Esophagus mucosa (tissue), 1 donor: ENCODE data around the gene DCTD. TPM values are rescaled to one million over a fixed set of nuclear protein-coding genes. Genes with fewer than 3 reads are reported as not detected.

ENCODE experiments used
- total RNA-seq: library from RNA; stranded (reverse); gene quantifications from one replicate; pipeline ENCODE4 v1.2.4, GENCODE V29; 2023
- donor health status: DM: yes; HTN: yes; CAD: no.

DCTD gene
- total RNA-seq, 1 donor from 2014 or later = 72.1 TPM

Other genes with a start within 250 kb of the DCTD start
- 11.1 TPM for gene WWC2, start 181.9 kb upstream of the DCTD start, total RNA-seq